Measurements from ENCODE around the gene PBX1.

PBX1 gene

DNA sequence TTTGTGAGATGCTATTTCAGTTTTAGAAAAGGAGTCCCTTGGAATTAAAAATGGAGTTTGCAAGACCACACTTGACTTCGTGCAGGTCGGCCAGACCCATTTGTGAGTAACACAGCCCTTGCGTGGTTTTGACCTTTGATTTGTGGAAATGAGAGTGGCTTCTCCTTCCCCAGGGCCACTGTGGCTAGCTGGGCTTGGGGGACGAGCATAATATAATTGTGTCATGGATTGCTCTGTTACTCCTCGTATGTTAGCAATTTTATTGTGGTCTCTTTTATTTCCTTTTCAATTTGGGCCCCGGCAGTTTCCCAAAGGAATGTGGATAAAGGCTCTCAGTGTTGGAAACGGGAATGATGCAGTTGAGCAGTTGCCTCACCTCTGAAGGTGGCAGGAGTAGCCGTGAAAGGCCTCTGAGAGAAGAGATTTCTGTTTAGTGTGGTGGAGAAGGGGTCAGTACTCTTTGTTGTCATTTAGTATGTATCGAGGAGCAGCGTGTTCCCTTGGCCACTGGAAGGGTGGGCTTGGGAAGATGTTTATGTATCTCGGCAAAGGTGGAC lies 194.6 kb downstream of the PBX1 start:
- TF ChIP-seq, protein P1, sequence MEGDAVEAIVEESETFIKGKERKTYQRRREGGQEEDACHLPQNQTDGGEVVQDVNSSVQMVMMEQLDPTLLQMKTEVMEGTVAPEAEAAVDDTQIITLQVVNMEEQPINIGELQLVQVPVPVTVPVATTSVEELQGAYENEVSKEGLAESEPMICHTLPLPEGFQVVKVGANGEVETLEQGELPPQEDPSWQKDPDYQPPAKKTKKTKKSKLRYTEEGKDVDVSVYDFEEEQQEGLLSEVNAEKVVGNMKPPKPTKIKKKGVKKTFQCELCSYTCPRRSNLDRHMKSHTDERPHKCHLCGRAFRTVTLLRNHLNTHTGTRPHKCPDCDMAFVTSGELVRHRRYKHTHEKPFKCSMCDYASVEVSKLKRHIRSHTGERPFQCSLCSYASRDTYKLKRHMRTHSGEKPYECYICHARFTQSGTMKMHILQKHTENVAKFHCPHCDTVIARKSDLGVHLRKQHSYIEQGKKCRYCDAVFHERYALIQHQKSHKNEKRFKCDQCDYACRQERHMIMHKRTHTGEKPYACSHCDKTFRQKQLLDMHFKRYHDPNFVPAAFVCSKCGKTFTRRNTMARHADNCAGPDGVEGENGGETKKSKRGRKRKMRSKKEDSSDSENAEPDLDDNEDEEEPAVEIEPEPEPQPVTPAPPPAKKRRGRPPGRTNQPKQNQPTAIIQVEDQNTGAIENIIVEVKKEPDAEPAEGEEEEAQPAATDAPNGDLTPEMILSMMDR (IDR thresholded peaks at IDR 0.05): no peak
- Histone ChIP-seq H3K9me3 (no peaks in the 10 kb centered on the region), H3K27me3 (no peaks in the 10 kb centered on the region), H3K4me1 (ENCODE audit: control insufficient read depth in 1 of 2, insufficient read depth in 1 of 2, low read depth in 1 of 2, low read length in 1 of 2) (no peaks in the 10 kb centered on the region), H3K27ac (no peak overlapping the region), H3K36me3 (no peaks in the 10 kb centered on the region), H3K4me3 (ENCODE audit: low read depth in 1 of 2, low read length in 1 of 2) (no peak overlapping the region)

DNA sequence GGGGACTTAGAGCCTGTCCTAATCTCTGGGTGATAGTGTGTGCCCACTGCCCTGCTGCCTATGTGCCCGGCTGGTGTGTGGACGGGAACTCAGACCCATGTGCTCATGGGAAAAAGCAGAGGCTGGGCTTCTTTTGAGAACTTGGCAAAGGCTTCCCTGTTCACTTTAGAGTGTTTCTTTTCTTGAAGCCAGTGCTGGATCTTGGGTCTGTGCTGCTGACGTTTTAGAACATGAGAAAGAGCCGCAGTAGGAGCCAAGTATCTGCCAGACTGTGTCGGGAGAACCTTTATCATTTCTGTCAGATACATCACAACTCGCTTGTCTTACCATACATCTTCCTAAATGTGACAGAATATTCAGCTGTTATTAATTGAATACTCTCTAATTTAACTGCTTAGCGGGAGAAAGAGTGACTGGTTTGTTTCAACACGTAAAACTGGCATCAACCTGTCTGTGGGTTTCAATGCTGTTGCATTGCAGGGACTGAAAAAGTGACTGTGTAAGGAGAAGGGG lies 195.2 kb downstream of the PBX1 start:
- Histone ChIP-seq H3K27ac (no peak overlapping the region), H3K9me3 (no peaks in the 10 kb centered on the region), H3K4me3 (ENCODE audit: low read depth in 1 of 2, low read length in 1 of 2) (no peak overlapping the region), H3K27me3 (no peaks in the 10 kb centered on the region), H3K36me3 (no peaks in the 10 kb centered on the region), H3K4me1 (ENCODE audit: control insufficient read depth in 1 of 2, insufficient read depth in 1 of 2, low read depth in 1 of 2, low read length in 1 of 2) (no peaks in the 10 kb centered on the region)
- TF ChIP-seq, protein P1 (IDR thresholded peaks at IDR 0.05): no peak

DNA sequence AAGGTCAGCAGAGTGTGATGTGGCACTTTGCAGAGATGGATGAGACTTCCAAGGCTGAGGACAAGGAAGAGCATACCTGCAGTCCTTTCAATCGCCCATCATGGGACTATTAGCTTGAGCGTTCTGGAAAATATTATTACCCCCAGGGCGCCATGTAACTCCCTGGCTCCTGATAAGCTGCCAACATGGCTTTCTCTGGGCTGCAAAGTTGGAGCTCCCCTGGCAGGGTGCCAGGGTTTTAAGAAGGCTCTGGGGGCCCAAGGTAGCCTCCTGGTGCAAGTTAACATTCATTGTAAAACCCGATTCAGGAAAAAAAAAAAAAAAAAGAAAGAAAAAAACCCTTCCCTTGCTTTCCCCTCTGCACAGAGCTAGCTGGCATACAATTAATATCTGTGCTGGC lies 196.7 kb downstream of the PBX1 start:
- H3K27ac ChIP-seq: no peak overlapping the region
- H3K27me3 ChIP-seq: no peaks in the 10 kb centered on the region
- no peaks in the 10 kb centered on the region for H3K9me3 ChIP-seq
- no peaks in the 10 kb centered on the region for H3K4me1 ChIP-seq (ENCODE audit: control insufficient read depth in 1 of 2, insufficient read depth in 1 of 2, low read depth in 1 of 2, low read length in 1 of 2)
- H3K4me3 ChIP-seq (ENCODE audit: low read depth in 1 of 2, low read length in 1 of 2): no peak overlapping the region
- TF ChIP-seq, protein P1 (IDR thresholded peaks at IDR 0.05): no peak
- H3K36me3 ChIP-seq: no peaks in the 10 kb centered on the region

DNA sequence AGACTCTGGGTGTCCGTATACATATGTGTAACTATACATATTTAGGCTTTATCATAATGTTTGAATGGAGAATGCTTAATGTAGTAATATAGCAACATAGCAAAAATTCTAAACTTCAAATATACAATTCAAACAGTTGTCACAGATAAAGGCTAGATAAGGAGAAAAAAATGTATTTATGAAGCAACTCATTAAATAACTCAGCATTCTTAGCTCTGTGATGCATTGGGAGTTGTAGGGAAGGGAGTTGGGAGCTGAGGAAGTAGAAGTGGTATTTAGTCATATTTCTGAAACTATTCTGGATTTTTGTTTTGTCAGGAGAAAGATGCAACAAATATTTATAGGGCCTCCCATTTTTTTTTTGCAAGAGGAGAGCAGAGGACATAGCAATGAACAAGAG lies 197.8 kb downstream of the PBX1 start:
- TF ChIP-seq, protein P1 (IDR thresholded peaks at IDR 0.05): no peak
- H3K4me3 ChIP-seq (ENCODE audit: low read depth in 1 of 2, low read length in 1 of 2): no peak overlapping the region
- H3K4me1 ChIP-seq (ENCODE audit: control insufficient read depth in 1 of 2, insufficient read depth in 1 of 2, low read depth in 1 of 2, low read length in 1 of 2): no peaks in the 10 kb centered on the region
- H3K9me3 ChIP-seq: no peaks in the 10 kb centered on the region
- H3K27ac ChIP-seq: no peak overlapping the region
- H3K36me3 ChIP-seq: no peaks in the 10 kb centered on the region
- H3K27me3 ChIP-seq: no peaks in the 10 kb centered on the region

DNA sequence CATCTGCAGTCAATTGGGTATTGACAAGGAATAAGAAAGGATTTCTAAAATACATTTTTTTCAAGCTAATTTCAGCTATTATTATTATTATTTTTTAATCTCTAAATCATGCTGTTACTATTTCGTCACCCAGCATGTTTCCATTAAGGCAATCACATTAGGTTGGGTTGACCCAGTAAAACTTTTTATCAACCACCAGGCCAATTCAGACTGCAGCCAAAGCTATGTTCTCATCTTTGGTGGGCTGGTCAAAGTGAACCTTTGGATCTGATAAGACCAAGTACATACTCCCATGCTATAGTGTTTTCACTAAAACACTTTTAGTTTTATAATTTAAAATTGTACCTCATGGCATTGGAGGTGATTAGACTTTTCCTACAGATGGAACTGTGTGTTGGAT lies 198.6 kb downstream of the PBX1 start:
- no peaks in the 10 kb centered on the region for H3K4me1 ChIP-seq (ENCODE audit: control insufficient read depth in 1 of 2, insufficient read depth in 1 of 2, low read depth in 1 of 2, low read length in 1 of 2)
- H3K4me3 ChIP-seq (ENCODE audit: low read depth in 1 of 2, low read length in 1 of 2): no peak overlapping the region
- no peaks in the 10 kb centered on the region for H3K27me3 ChIP-seq
- H3K9me3 ChIP-seq: no peaks in the 10 kb centered on the region
- no peak overlapping the region for H3K27ac ChIP-seq
- TF ChIP-seq, protein P1 (IDR thresholded peaks at IDR 0.05): no peak
- H3K36me3 ChIP-seq: no peaks in the 10 kb centered on the region

All from neutrophil (primary cell).